ENCODE data around the gene DPP7.

DPP7 gene

GRCh38 chr9:137071282-137071681, 43.3 kb downstream of the DPP7 start:
- no peak for TF ChIP-seq CTCF (IDR thresholded peaks at IDR 0.05; ENCODE audit: low read depth, low read length)
- H3K4me3 ChIP-seq (ENCODE audit: low read depth, low read length) = no peak overlapping the region

- H3K4me3 ChIP-seq (ENCODE audit: low read depth, low read length) = peak overlapping the region; percentile 48
- no peak for TF ChIP-seq CTCF (IDR thresholded peaks at IDR 0.05; ENCODE audit: low read depth, low read length)
These were observed 43.6 kb downstream of the DPP7 start for GRCh38 chr9:137070906-137071275.

GRCh38 chr9:137070201-137070905, 44.2 kb downstream of the DPP7 start, which contains the start of gene SAPCD2:
Gene SAPCD2 (minus strand): TSS chr9:137070557. CDS start chr9:137070460, 97 bp downstream.
- peak within 1 kb of the TSS; percentile 48 for H3K4me3 ChIP-seq (ENCODE audit: low read depth, low read length)
- no peak for TF ChIP-seq CTCF (IDR thresholded peaks at IDR 0.05; ENCODE audit: low read depth, low read length)

- H3K4me3 ChIP-seq (ENCODE audit: low read depth, low read length) = peak overlapping the region; percentile 43
- no peak for TF ChIP-seq CTCF (IDR thresholded peaks at IDR 0.05; ENCODE audit: low read depth, low read length)
These were observed 44.9 kb downstream of the DPP7 start for GRCh38 chr9:137069508-137070091.

GRCh38 chr9:137068539-137069507, 45.7 kb downstream of the DPP7 start:
- H3K4me3 ChIP-seq (ENCODE audit: low read depth, low read length) = peak overlapping the region; percentile 43
- TF ChIP-seq CTCF (IDR thresholded peaks at IDR 0.05; ENCODE audit: low read depth, low read length) = no peak

- TF ChIP-seq CTCF (IDR thresholded peaks at IDR 0.05; ENCODE audit: low read depth, low read length) = peak; percentile 86
- H3K4me3 ChIP-seq (ENCODE audit: low read depth, low read length) = no peak overlapping the region
These were observed 46.5 kb downstream of the DPP7 start for GRCh38 chr9:137067860-137068538.

Measured in WI38 (cell line).